GM18951 (cell line): ENCODE data around the gene DAGLA.

Experiments used
- POLR2A ChIP-seq: IDR thresholded peaks from 4 replicates; pipeline ENCODE4 v1.6.1; 2011; ENCODE audit warnings: mild to moderate bottlenecking; ENCODE audit not compliant: insufficient read length, insufficient read depth; ENCODE audit errors: extremely low read depth
- in situ Hi-C: fragments of 300-500 bp; cut with MboI; formaldehyde crosslinking; loops from one replicate; pipeline ENCODE4 v1.12.0; 2022; ENCODE audit warnings: low sequenced_read_pairs, mixed read lengths, inconsistent platforms; ENCODE audit not compliant: unreplicated experiment

DAGLA gene

DNA sequence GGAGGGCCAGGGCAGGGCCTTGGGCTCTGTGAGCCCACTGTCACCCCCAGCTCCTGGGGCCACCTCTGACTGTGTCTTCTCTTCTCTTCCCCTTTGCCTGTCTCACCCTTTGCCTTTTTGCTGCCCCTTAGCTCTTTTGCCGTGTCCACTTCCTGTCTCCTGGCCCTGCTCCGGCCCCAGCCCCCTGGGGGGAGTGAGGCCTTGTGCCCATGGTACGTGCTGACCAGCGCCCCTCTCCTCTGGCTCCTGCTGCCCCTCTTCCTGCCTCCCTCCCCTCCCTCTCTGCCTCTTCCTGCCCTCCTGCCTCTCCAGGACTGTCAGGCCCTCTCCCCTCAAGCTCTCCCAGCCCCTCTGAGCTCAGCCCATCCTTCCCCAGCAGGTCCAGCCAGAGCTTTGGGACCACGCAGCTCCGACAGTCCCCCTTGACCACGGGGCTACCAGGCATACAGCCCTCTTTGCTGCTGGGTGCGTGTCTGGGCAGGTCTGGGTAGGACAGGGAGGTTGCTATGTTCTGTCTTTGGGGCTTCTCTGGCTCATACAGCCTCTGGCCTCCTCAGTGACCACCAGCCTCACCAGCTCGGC, 100.5 kb downstream of the DAGLA start:
- TF ChIP-seq POLR2A: no peak
- in situ Hi-C loops: no loop called here

- TF ChIP-seq POLR2A: no peak
- in situ Hi-C loops: no loop called here
These were observed 101.4 kb downstream of the DAGLA start for GRCh38 chr11:61781585-61781984.

DNA sequence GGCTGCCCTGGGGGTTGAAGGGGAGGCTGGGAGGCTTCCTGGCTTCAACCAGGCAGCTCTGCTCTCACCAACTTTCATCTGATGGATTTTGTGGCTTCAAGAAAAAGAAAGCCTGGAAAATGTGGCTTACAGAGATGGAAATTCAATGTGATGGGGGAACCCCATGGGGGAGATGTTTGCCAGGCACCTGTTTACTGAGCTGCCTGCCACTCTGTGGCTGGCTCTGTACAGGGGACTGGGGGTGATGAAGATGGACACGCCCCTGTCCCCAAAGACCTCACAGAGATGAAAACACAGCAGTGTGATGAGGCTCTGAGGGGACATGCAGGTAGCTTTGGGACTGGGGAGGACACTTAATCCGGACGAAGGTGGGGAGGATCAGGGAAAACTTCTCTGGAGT, 102.1 kb downstream of the DAGLA start:
- in situ Hi-C loops: no loop called here
- no peak for TF ChIP-seq POLR2A

GRCh38 chr11:61782841-61783240, 102.7 kb downstream of the DAGLA start:
- no peak for TF ChIP-seq POLR2A
- in situ Hi-C loops: no loop called here

DNA sequence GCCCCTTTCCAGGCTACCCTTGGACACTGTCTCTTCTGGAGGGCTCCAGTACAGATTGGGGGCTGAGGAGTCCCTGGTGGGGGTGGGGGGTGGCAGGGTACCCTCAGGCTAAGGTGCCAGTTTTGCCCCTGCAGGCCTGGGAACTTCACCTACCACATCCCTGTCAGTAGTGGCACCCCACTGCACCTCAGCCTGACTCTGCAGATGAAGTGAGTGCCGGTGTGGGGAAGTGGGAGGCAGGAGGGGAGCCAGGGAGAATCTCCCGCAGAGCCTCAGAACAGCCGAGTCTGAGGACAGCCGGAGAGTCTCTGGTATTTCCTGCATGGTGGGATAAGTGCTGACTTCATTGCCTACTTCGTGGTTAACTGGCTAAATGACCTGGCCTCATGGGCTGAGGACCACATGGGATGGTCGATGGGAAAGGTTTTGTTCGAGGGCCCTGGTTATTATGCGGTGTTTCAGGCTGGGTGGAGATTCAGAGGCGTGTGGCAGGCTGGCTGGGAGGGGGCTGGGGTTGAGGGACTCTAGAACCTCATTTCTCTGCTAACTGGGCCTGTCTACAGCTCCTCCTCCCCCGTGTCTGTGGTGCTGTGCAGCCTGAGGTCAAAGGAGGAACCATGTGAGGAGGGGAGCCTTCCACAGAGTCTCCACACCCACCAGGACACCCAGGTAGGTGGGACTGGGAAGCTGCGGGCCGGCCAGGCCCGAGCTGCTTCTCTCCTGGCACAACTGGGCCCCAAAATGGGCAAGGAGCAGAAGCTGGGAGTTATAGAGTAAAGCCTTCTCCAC, 103.7 kb downstream of the DAGLA start:
- in situ Hi-C loops: no loop called here
- no peak for TF ChIP-seq POLR2A

DNA sequence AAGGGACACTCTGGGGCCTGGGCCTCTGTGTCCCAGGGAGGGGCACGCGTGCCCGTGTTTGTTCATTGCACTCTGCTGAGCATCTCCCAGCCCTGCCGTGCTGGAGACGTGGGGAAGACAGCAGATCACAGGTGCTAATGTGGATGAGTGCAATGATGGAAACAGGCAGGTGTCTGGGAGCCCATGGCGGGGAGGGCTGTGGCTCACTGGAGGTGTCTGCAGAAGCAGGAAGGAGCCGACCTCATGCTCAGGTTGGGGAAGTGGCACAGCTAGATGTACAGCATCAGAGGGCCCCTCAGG, 104.3 kb downstream of the DAGLA start:
- no peak for TF ChIP-seq POLR2A
- in situ Hi-C loops: no loop called here

- in situ Hi-C loops: no loop called here
- no peak for TF ChIP-seq POLR2A
These were observed 105.7 kb downstream of the DAGLA start for GRCh38 chr11:61785837-61786402.

GRCh38 chr11:61787928-61788491, 107.8 kb downstream of the DAGLA start:
- in situ Hi-C loops: no loop called here
- TF ChIP-seq POLR2A: no peak

DNA sequence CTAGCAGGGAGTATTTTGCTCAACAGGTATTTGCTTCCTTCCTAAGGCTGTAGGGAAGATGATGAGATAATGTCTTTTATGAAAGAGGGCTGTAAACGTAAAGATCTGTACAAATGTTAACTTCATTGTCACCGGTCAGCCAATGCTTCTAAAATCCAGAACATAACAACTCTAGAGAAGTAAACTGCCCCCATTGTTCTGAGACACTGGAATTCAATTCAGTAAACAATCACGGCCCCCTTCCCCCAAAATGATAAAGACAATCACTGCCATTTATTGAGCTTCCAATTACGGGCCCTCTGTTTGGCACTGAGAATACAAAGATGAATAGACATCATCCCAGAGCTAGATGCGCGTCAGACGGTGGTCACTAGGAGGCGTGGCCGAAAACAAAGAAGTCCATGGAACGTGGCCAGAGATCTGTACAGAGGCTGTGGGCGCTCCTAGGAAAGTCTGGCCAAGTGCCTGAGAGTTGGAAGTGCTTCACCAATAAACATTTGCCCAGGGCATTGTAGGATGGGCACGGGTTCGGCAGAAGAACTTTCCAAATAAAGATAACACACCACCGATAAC, 111.6 kb downstream of the DAGLA start:
- TF ChIP-seq POLR2A: no peak
- in situ Hi-C loops: no loop called here

GRCh38 chr11:61792310-61793082, 112.3 kb downstream of the DAGLA start, which contains the start of the genes FEN1 and TMEM258:
Gene FEN1, plus strand, starts transcription at chr11:61792911. Its CDS starts 2,451 bp downstream, at chr11:61795362.
Gene TMEM258, minus strand, starts transcription at chr11:61792599. Its CDS starts 41 bp downstream, at chr11:61792558.
- TF ChIP-seq POLR2A: peak; percentile 90
- in situ Hi-C loops: no loop called here

GRCh38 chr11:61793083-61793828, 113.1 kb downstream of the DAGLA start:
- no peak for TF ChIP-seq POLR2A

GRCh38 chr11:61793829-61794204, 113.6 kb downstream of the DAGLA start:
- in situ Hi-C loops: no loop called here
- no peak for TF ChIP-seq POLR2A

More at GRCh38 chr11:61793083-61793828, 113.1 kb downstream of the DAGLA start:
- in situ Hi-C loops: no loop called here

GRCh38 chr11:61794579-61794978, 114.4 kb downstream of the DAGLA start:
- in situ Hi-C loops: no loop called here

More at GRCh38 chr11:61794579-61794978, 114.4 kb downstream of the DAGLA start:
- TF ChIP-seq POLR2A: no peak
